Panc1 (cell line): Measurements from ENCODE around the gene DYTN. TPM values are rescaled to one million over a fixed set of nuclear protein-coding genes. Genes with fewer than 3 reads are reported as not detected.

Source experiments
- ATAC-seq: fragments of 200-7000 bp; cut with Tn5 transposase; 2 replicates; pipeline ENCODE4 v1.9.1; 2020; ENCODE audit warnings: mild to moderate bottlenecking, moderate library complexity
- BruUV-seq: library from RNA; stranded (reverse); fragments of 400-500 nt; replicated peaks from 2 replicates; lab custom pipeline; 2021; lab: Mats Ljungman, UMichigan
- CTCF ChIA-PET: fragments of 300-600 bp; sonication (Branson Sonifier 250); formaldehyde crosslinking; loops from one replicate; lab custom pipeline; 2022; ENCODE audit warnings: antibody characterized with exemption; lab: Charles Lee
- POLR2A ChIA-PET: fragments of 300-600 bp; sonication (Branson Sonifier 250); formaldehyde crosslinking; loops from one replicate; lab custom pipeline; 2022; ENCODE audit warnings: antibody characterized with exemption; lab: Charles Lee
- DNase-seq: peaks from one replicate; pipeline ENCODE4 v3.0.0-alpha.2; 2010; ENCODE audit warnings: low read depth, low spot score
- H3K27ac ChIP-seq: 2 replicates; pipeline ENCODE4 v1.5.1; 2011; ENCODE audit warnings: mild to moderate bottlenecking, low read length, inconsistent platforms
- H3K27me3 ChIP-seq: fragments of 200-500 bp; sonication (Bioruptor generic); 2 replicates; pipeline ENCODE4 v1.6.0; 2014; ENCODE audit warnings: low read length, inconsistent platforms; ENCODE audit not compliant: control insufficient read depth, insufficient read depth
- H3K36me3 ChIP-seq: fragments of 200-500 bp; sonication (Bioruptor generic); 2 replicates; pipeline ENCODE4 v1.5.1; 2014; ENCODE audit warnings: inconsistent platforms, mild to moderate bottlenecking, low read length, moderate library complexity; ENCODE audit not compliant: control insufficient read depth, insufficient read depth
- H3K4me1 ChIP-seq: 2 replicates; pipeline ENCODE4 v1.5.1; 2011; ENCODE audit warnings: inconsistent platforms, mild to moderate bottlenecking, low read length, moderate library complexity; ENCODE audit not compliant: control insufficient read depth, insufficient read depth
- H3K4me3 ChIP-seq, 2 experiments: 2 replicates each; pipeline ENCODE4 v1.5.1; 2011 to 2012; ENCODE audit warnings: low read depth in 2 of 2, low read length in 2 of 2, mild to moderate bottlenecking in 2 of 2, inconsistent platforms in 1 of 2, moderate library complexity in 1 of 2
- H3K9me3 ChIP-seq: fragments of 200-500 bp; sonication (Bioruptor generic); 2 replicates; pipeline ENCODE4 v1.5.1; 2014; ENCODE audit warnings: low read depth, mild to moderate bottlenecking, inconsistent platforms, low read length, moderate library complexity; ENCODE audit not compliant: control insufficient read depth, insufficient read depth
- CTCF ChIP-seq: fragments of 450-650 bp; IDR thresholded peaks from 2 replicates; pipeline ENCODE4 v1.5.1; 2017; ENCODE audit warnings: mild to moderate bottlenecking
- POLR2AphosphoS5 ChIP-seq: IDR thresholded peaks from 2 replicates; pipeline ENCODE4 v1.6.1; 2012; ENCODE audit warnings: mild to moderate bottlenecking, low read depth, low read length, moderate library complexity
- REST ChIP-seq, 2 experiments: IDR thresholded peaks; 2 replicates each; pipeline ENCODE4 v1.6.1; 2011 to 2012; ENCODE audit warnings: low read depth in 2 of 2, control low read depth in 1 of 2, low read length in 1 of 2, mild to moderate bottlenecking in 1 of 2, moderate library complexity in 1 of 2; ENCODE audit not compliant: insufficient read depth in 1 of 2
- SIN3A ChIP-seq: IDR thresholded peaks from 2 replicates; pipeline ENCODE4 v1.6.1; 2012; ENCODE audit warnings: low read depth, mild to moderate bottlenecking, low read length, moderate library complexity, borderline replicate concordance; ENCODE audit not compliant: insufficient read depth
- TCF7L2 ChIP-seq: IDR thresholded peaks from 2 replicates; pipeline ENCODE4 v1.6.1; 2011; ENCODE audit warnings: mild to moderate bottlenecking, low read depth, low read length, inconsistent platforms
- in situ Hi-C: cut with HindIII; loops from 2 replicates; pipeline ENCODE4 v1.10.0; 2016; ENCODE audit warnings: low sequenced_read_pairs, low pct_unique_long_range_greater_than_20kb
- intact Hi-C: fragments of 100-400 bp; cut with micrococcal nuclease; formaldehyde crosslinking; loops from one replicate; pipeline ENCODE4 v1.10.0; 2022; ENCODE audit not compliant: unreplicated experiment
- total RNA-seq: library from RNA; stranded (reverse); gene quantifications from one replicate; pipeline ENCODE4 v1.2.1, GENCODE V29; 2021; ENCODE audit not compliant: unreplicated experiment

DYTN gene
- total RNA-seq, 1 experiment from 2014 or later, result not detected

DNA sequence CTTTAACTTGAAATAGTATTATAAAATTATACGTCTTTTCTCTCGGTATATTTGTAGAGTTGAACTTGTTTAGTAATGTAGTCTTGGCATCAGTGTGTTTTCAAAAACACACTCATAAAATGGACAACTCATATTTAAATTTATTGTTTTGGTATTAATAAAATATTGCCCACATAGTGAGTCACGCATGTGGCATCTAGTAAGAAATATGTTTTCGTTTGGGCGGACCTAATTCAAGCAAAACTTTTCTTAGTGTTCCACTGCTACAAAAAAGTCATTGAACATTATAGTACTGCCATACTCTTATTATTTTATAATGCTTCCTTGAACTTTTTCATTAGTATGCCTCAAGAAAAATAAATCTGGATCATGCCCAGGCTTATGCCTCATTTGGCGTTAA, 107.0 kb downstream of the DYTN start:
- H3K4me3 ChIP-seq, result no peak overlapping the region
- no peaks in the 10 kb centered on the region for H3K9me3 ChIP-seq
- BruUV-seq, result no TSS peak
- DNase-seq, result no peak
- POLR2A ChIA-PET, result no interaction called here
- TF ChIP-seq CTCF (no peak), TCF7L2 (no peak), POLR2AphosphoS5 (no peak)
- no peaks in the 10 kb centered on the region; the same call in 1 of the 2 replicates for H3K36me3 ChIP-seq
- H3K4me1 ChIP-seq, result no peaks in the 10 kb centered on the region
- in situ Hi-C loops, result no loop called here
- H3K27me3 ChIP-seq, result no peaks in the 10 kb centered on the region
- intact Hi-C loops, result no loop called here
- CTCF ChIA-PET, result no interaction called here
- H3K27ac ChIP-seq, result no peak overlapping the region
- ATAC-seq, result no peak

DNA sequence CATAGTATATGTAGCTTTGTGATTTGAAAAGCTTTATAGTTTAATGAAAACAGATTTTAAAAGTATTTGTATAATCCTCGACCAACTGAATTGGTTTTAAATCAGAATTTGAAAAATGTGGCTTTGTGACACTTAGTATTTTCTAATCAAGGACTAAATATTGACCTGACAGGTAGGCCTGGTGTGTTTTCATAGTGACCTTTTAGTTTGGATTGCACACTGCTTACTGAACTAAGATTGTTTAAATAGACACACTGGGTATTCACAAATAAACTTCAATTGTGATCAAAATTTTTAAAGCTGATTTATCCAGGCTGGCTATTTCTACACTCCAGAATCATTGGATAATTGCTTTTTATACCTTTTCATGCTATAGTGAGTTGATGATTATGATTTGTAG, 107.7 kb downstream of the DYTN start:
- H3K36me3 ChIP-seq, result no peaks in the 10 kb centered on the region; the same call in 1 of the 2 replicates
- DNase-seq (no peak), ATAC-seq (no peak)
- intact Hi-C loops (no loop called here), in situ Hi-C loops (no loop called here)
- TF ChIP-seq POLR2AphosphoS5 (no peak), SIN3A (no peak), REST (IDR thresholded peaks at IDR 0.05; ENCODE audit: insufficient read depth in 1 of 2, low read depth in 2 of 2, low read length in 1 of 2) (no peak), CTCF (no peak), TCF7L2 (no peak)
- ChIA-PET CTCF (no interaction called here), POLR2A (no interaction called here)
- no peaks in the 10 kb centered on the region for H3K4me1 ChIP-seq
- no peak overlapping the region for H3K4me3 ChIP-seq
- no peaks in the 10 kb centered on the region for H3K27me3 ChIP-seq
- H3K27ac ChIP-seq, result no peak overlapping the region
- BruUV-seq, result no TSS peak
- no peaks in the 10 kb centered on the region for H3K9me3 ChIP-seq
